Endometrial microvascular endothelial cells (primary cell): Measurements from ENCODE around the gene PKMYT1. TPM values are rescaled to one million over a fixed set of nuclear protein-coding genes. Genes with fewer than 3 reads are reported as not detected.

Experiments used
- in situ Hi-C: cut with HindIII; loops from 2 replicates; pipeline ENCODE4 v1.10.0; 2017; ENCODE audit warnings: low sequenced_read_pairs, low pct_unique_long_range_greater_than_20kb; ENCODE audit errors: inconsistent ontology term
- total RNA-seq: library from RNA; depleted of rRNA; stranded (reverse); fragments of >200 nt; gene quantifications from one replicate; pipeline ENCODE4 v1.2.3, GENCODE V29; 2015; ENCODE audit errors: inconsistent ontology term

Gene PKMYT1
- total RNA-seq, 1 donor from 2014 or later: 32.3 TPM

GRCh38 chr16:2926650-2926999 lies 53.6 kb downstream of the PKMYT1 start:
- in situ Hi-C loops: no loop called here

GRCh38 chr16:2925951-2926649 lies 54.1 kb downstream of the PKMYT1 start:
- in situ Hi-C loops: no loop called here

- in situ Hi-C loops: no loop called here
These were observed 55.1 kb downstream of the PKMYT1 start for GRCh38 chr16:2924901-2925755.

GRCh38 chr16:2923481-2923880 lies 56.8 kb downstream of the PKMYT1 start:
- in situ Hi-C loops: no loop called here

Other genes starting within 250 kb of the PKMYT1 start
- 69.5 TPM for gene SRRM2, start 227.8 kb downstream of the PKMYT1 start, total RNA-seq
- 108 TPM for gene ELOB, start 203.2 kb downstream of the PKMYT1 start, total RNA-seq
- not detected for gene PRSS33, start 192.9 kb downstream of the PKMYT1 start, total RNA-seq
- gene PRSS41, start 182.0 kb downstream of the PKMYT1 start, total RNA-seq: not detected
- 1.0 TPM for gene PRSS21, start 163.2 kb downstream of the PKMYT1 start, total RNA-seq
- gene ZG16B, start 150.1 kb downstream of the PKMYT1 start, total RNA-seq: not detected
- gene PRSS22, start 122.3 kb downstream of the PKMYT1 start, total RNA-seq: not detected
- 44.1 TPM for gene FLYWCH2, start 97.2 kb downstream of the PKMYT1 start, total RNA-seq
- gene FLYWCH1, start 68.5 kb downstream of the PKMYT1 start, total RNA-seq: 42.6 TPM
- not detected for gene KREMEN2, start 16.2 kb downstream of the PKMYT1 start, total RNA-seq
- gene PAQR4, start 11.1 kb downstream of the PKMYT1 start, total RNA-seq: 27.3 TPM
- gene CLDN9, start 32.5 kb upstream of the PKMYT1 start, total RNA-seq: not detected
- not detected for gene CLDN6, start 37.7 kb upstream of the PKMYT1 start, total RNA-seq
- gene TNFRSF12A, start 39.9 kb upstream of the PKMYT1 start, total RNA-seq: 263 TPM
- 13.2 TPM for gene HCFC1R1, start 43.5 kb upstream of the PKMYT1 start, total RNA-seq
- gene THOC6, start 43.6 kb upstream of the PKMYT1 start, total RNA-seq: 23.8 TPM
- gene BICDL2, start 56.5 kb upstream of the PKMYT1 start, total RNA-seq: not detected
- not detected for gene MMP25, start 66.1 kb upstream of the PKMYT1 start, total RNA-seq
- 364 TPM for gene IL32, start 85.2 kb upstream of the PKMYT1 start, total RNA-seq
- gene ZSCAN10, start 118.8 kb upstream of the PKMYT1 start, total RNA-seq: not detected
- 16.2 TPM for gene ZNF205, start 132.1 kb upstream of the PKMYT1 start, total RNA-seq
- gene ZNF213, start 154.6 kb upstream of the PKMYT1 start, total RNA-seq: 3.5 TPM
- not detected for gene OR1F1, start 207.8 kb upstream of the PKMYT1 start, total RNA-seq